GM23338 (cell line): ENCODE measurements around the gene FCN1. TPM values are rescaled to one million over a fixed set of nuclear protein-coding genes. Genes with fewer than 3 reads are reported as not detected.

Experiments
- ATAC-seq: fragments of 200-7000 bp; cut with Tn5 transposase; 3 replicates; pipeline ENCODE4 v1.9.1; 2020
- DNase-seq: peaks from one replicate; pipeline ENCODE4 v3.0.0-alpha.2; 2015; ENCODE audit warnings: low spot score
- H2AFZ ChIP-seq: fragments of 200-600 bp; sonication (generic); 2 replicates; pipeline ENCODE4 v1.8.0; 2016; ENCODE audit warnings: antibody characterized with exemption, mild to moderate bottlenecking, moderate library complexity
- H3F3A ChIP-seq: fragments of 200-600 bp; sonication (generic); replicated peaks from 2 replicates; pipeline ENCODE4 v1.8.0; 2017; ENCODE audit warnings: antibody characterized with exemption, mixed run types, low read depth
- H3K27ac ChIP-seq: fragments of 200-600 bp; sonication (generic); 2 replicates; pipeline ENCODE4 v1.6.1; 2016; ENCODE audit warnings: low read depth
- H3K27me3 ChIP-seq: fragments of 200-600 bp; sonication (generic); 2 replicates; pipeline ENCODE4 v1.8.0; 2016; ENCODE audit warnings: mild to moderate bottlenecking, mixed run types, moderate library complexity; ENCODE audit not compliant: insufficient read depth
- H3K36me3 ChIP-seq: fragments of 200-600 bp; sonication (generic); 2 replicates; pipeline ENCODE4 v1.8.0; 2016; ENCODE audit warnings: mild to moderate bottlenecking; ENCODE audit not compliant: insufficient read depth
- H3K4me1 ChIP-seq: fragments of 200-600 bp; sonication (generic); 2 replicates; pipeline ENCODE4 v1.8.0; 2016; ENCODE audit warnings: mild to moderate bottlenecking, moderate library complexity; ENCODE audit not compliant: insufficient read depth
- H3K4me2 ChIP-seq: fragments of 200-600 bp; sonication (generic); 2 replicates; pipeline ENCODE4 v1.7.1; 2017; ENCODE audit warnings: mixed run types
- H3K4me3 ChIP-seq: fragments of 200-600 bp; sonication (generic); 2 replicates; pipeline ENCODE4 v1.6.1; 2016; ENCODE audit warnings: mixed run types
- H3K79me2 ChIP-seq: fragments of 200-600 bp; sonication (generic); replicated peaks from 2 replicates; pipeline ENCODE4 v1.8.0; 2017; ENCODE audit warnings: mild to moderate bottlenecking; ENCODE audit not compliant: insufficient read depth
- H3K9me2 ChIP-seq: fragments of 200-600 bp; sonication (generic); 2 replicates; pipeline ENCODE4 v1.8.0; 2017; ENCODE audit not compliant: insufficient read depth
- H4K20me1 ChIP-seq: fragments of 200-600 bp; sonication (generic); replicated peaks from 2 replicates; pipeline ENCODE4 v1.8.0; 2017; ENCODE audit warnings: mild to moderate bottlenecking; ENCODE audit not compliant: insufficient read depth
- H3K27ac Mint-ChIP-seq: 2 replicates; pipeline ENCODE4 v1.8.0; 2020; ENCODE audit warnings: inconsistent platforms, mild to moderate bottlenecking, moderate library complexity, mixed read lengths
- H3K27me3 Mint-ChIP-seq: 3 replicates; pipeline ENCODE4 v1.8.0; 2022; ENCODE audit warnings: low read depth, mild to moderate bottlenecking, moderate library complexity, mixed read lengths, inconsistent platforms; ENCODE audit not compliant: insufficient read depth, poor library complexity
- H3K36me3 Mint-ChIP-seq: 3 replicates; pipeline ENCODE4 v1.8.0; 2021; ENCODE audit warnings: low read depth, mild to moderate bottlenecking, inconsistent platforms, moderate library complexity, mixed read lengths
- H3K4me1 Mint-ChIP-seq: 3 replicates; pipeline ENCODE4 v1.8.0; 2020; ENCODE audit warnings: mild to moderate bottlenecking, inconsistent platforms, mixed read lengths
- H3K4me3 Mint-ChIP-seq: 3 replicates; pipeline ENCODE4 v1.8.0; 2021; ENCODE audit warnings: moderate library complexity, mild to moderate bottlenecking, inconsistent platforms, mixed read lengths
- H3K9me3 Mint-ChIP-seq: 3 replicates; pipeline ENCODE4 v1.8.0; 2020; ENCODE audit warnings: moderate library complexity, mild to moderate bottlenecking, inconsistent platforms, mixed read lengths
- CREB1 ChIP-seq: fragments of 250-450 bp; sonication (Bioruptor Pico); IDR thresholded peaks from 2 replicates; pipeline ENCODE4 v1.5.0; 2020; ENCODE audit warnings: low read depth, mild to moderate bottlenecking, moderate library complexity
- EZH2 ChIP-seq: fragments of 200-600 bp; sonication (generic); IDR thresholded peaks from one replicate; pipeline ENCODE4 v1.8.0; 2017; ENCODE audit warnings: antibody characterized with exemption, mild to moderate bottlenecking, low read depth; ENCODE audit not compliant: unreplicated experiment
- EZH2phosphoT487 ChIP-seq: fragments of 200-600 bp; sonication (generic); IDR thresholded peaks from one replicate; pipeline ENCODE4 v1.8.1; 2018; ENCODE audit warnings: antibody characterized with exemption; ENCODE audit not compliant: unreplicated experiment
- JUNB ChIP-seq: IDR thresholded peaks from one replicate; pipeline ENCODE4 v1.6.1; 2016; ENCODE audit warnings: antibody characterized with exemption; ENCODE audit not compliant: unreplicated experiment
- NANOG ChIP-seq: IDR thresholded peaks from 2 replicates; pipeline ENCODE4 v1.6.1; 2016; ENCODE audit warnings: antibody characterized with exemption, borderline replicate concordance
- POLR2AphosphoS5 ChIP-seq: IDR thresholded peaks from 2 replicates; pipeline ENCODE4 v1.6.1; 2016; ENCODE audit warnings: antibody characterized with exemption, low read depth
- REST ChIP-seq: IDR thresholded peaks from one replicate; pipeline ENCODE4 v1.6.1; 2018; ENCODE audit warnings: antibody characterized with exemption; ENCODE audit not compliant: unreplicated experiment
- STAT1 ChIP-seq: IDR thresholded peaks from one replicate; pipeline ENCODE4 v1.6.1; 2016; ENCODE audit warnings: antibody characterized with exemption; ENCODE audit not compliant: unreplicated experiment
- ZNF114 ChIP-seq: fragments of 250-450 bp; sonication (Bioruptor Pico); IDR thresholded peaks from 2 replicates; pipeline ENCODE4 v1.5.0; 2020; ENCODE audit warnings: mild to moderate bottlenecking, moderate library complexity
- ZNF331 ChIP-seq: fragments of 250-450 bp; sonication (Bioruptor Pico); IDR thresholded peaks from 2 replicates; pipeline ENCODE4 v1.5.0; 2020; ENCODE audit warnings: low read depth, mild to moderate bottlenecking, moderate library complexity
- polyA plus RNA-seq: library from polyadenylated mRNA; unstranded; fragments of >200 nt; fragmentation: Nextera tagmentation; extraction: Ambion mirVana; gene quantifications from 2 replicates; pipeline ENCODE4 v1.2.1, GENCODE V29; 2016
- total RNA-seq: library from RNA; depleted of rRNA; stranded (reverse); fragments of >200 nt; shearing (Covaris generic); gene quantifications from 2 replicates; pipeline ENCODE4 v1.2.3, GENCODE V29; 2014
- TF ChIP-seq, protein P1 (sequence below), 2 experiments: fragments of 200-600 bp in 1 of 2; sonication (generic) in 1 of 2; conservative IDR thresholded peaks; 2 replicates each; pipeline versions ENCODE4 v1.5.1 to v1.6.1; 2016 to 2017; ENCODE audit warnings: antibody characterized with exemption in 2 of 2, low read depth in 2 of 2, mild to moderate bottlenecking in 2 of 2, moderate library complexity in 1 of 2
- TF ChIP-seq, protein P2 (sequence below): fragments of 250-450 bp; sonication (Bioruptor Pico); IDR thresholded peaks from 2 replicates; pipeline ENCODE4 v1.5.0; 2020; ENCODE audit warnings: mild to moderate bottlenecking, moderate library complexity
- TF ChIP-seq, protein P3 (sequence below): IDR thresholded peaks from 2 replicates; pipeline ENCODE4 v1.6.1; 2016; ENCODE audit warnings: antibody characterized with exemption

The FCN1 gene
- total and polyA plus RNA-seq, 2 experiments from 2014 or later = not detected

GRCh38 chr9:134937566-134938345 lies 20.0 kb upstream of the FCN1 start:
- DNase-seq (no peak), ATAC-seq (no peak)
- no peaks in the 10 kb centered on the region for H3K36me3 Mint-ChIP-seq
- no peaks in the 10 kb centered on the region for H3F3A ChIP-seq
- peaks cover 11% of the 10 kb centered on the region for H3K27me3 Mint-ChIP-seq
- H3K4me3 ChIP-seq = no peak overlapping the region
- no peaks in the 10 kb centered on the region for H3K4me1 ChIP-seq
- TF ChIP-seq ZNF331 (CRISPR knock-in tag) = no peak
- no peak for TF ChIP-seq CREB1 (CRISPR knock-in tag)
- TF ChIP-seq, protein P1, sequence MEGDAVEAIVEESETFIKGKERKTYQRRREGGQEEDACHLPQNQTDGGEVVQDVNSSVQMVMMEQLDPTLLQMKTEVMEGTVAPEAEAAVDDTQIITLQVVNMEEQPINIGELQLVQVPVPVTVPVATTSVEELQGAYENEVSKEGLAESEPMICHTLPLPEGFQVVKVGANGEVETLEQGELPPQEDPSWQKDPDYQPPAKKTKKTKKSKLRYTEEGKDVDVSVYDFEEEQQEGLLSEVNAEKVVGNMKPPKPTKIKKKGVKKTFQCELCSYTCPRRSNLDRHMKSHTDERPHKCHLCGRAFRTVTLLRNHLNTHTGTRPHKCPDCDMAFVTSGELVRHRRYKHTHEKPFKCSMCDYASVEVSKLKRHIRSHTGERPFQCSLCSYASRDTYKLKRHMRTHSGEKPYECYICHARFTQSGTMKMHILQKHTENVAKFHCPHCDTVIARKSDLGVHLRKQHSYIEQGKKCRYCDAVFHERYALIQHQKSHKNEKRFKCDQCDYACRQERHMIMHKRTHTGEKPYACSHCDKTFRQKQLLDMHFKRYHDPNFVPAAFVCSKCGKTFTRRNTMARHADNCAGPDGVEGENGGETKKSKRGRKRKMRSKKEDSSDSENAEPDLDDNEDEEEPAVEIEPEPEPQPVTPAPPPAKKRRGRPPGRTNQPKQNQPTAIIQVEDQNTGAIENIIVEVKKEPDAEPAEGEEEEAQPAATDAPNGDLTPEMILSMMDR (conservative IDR thresholded peaks at IDR 0.05; ENCODE audit: low read depth in 2 of 2) = no peak
- TF ChIP-seq, protein P2, sequence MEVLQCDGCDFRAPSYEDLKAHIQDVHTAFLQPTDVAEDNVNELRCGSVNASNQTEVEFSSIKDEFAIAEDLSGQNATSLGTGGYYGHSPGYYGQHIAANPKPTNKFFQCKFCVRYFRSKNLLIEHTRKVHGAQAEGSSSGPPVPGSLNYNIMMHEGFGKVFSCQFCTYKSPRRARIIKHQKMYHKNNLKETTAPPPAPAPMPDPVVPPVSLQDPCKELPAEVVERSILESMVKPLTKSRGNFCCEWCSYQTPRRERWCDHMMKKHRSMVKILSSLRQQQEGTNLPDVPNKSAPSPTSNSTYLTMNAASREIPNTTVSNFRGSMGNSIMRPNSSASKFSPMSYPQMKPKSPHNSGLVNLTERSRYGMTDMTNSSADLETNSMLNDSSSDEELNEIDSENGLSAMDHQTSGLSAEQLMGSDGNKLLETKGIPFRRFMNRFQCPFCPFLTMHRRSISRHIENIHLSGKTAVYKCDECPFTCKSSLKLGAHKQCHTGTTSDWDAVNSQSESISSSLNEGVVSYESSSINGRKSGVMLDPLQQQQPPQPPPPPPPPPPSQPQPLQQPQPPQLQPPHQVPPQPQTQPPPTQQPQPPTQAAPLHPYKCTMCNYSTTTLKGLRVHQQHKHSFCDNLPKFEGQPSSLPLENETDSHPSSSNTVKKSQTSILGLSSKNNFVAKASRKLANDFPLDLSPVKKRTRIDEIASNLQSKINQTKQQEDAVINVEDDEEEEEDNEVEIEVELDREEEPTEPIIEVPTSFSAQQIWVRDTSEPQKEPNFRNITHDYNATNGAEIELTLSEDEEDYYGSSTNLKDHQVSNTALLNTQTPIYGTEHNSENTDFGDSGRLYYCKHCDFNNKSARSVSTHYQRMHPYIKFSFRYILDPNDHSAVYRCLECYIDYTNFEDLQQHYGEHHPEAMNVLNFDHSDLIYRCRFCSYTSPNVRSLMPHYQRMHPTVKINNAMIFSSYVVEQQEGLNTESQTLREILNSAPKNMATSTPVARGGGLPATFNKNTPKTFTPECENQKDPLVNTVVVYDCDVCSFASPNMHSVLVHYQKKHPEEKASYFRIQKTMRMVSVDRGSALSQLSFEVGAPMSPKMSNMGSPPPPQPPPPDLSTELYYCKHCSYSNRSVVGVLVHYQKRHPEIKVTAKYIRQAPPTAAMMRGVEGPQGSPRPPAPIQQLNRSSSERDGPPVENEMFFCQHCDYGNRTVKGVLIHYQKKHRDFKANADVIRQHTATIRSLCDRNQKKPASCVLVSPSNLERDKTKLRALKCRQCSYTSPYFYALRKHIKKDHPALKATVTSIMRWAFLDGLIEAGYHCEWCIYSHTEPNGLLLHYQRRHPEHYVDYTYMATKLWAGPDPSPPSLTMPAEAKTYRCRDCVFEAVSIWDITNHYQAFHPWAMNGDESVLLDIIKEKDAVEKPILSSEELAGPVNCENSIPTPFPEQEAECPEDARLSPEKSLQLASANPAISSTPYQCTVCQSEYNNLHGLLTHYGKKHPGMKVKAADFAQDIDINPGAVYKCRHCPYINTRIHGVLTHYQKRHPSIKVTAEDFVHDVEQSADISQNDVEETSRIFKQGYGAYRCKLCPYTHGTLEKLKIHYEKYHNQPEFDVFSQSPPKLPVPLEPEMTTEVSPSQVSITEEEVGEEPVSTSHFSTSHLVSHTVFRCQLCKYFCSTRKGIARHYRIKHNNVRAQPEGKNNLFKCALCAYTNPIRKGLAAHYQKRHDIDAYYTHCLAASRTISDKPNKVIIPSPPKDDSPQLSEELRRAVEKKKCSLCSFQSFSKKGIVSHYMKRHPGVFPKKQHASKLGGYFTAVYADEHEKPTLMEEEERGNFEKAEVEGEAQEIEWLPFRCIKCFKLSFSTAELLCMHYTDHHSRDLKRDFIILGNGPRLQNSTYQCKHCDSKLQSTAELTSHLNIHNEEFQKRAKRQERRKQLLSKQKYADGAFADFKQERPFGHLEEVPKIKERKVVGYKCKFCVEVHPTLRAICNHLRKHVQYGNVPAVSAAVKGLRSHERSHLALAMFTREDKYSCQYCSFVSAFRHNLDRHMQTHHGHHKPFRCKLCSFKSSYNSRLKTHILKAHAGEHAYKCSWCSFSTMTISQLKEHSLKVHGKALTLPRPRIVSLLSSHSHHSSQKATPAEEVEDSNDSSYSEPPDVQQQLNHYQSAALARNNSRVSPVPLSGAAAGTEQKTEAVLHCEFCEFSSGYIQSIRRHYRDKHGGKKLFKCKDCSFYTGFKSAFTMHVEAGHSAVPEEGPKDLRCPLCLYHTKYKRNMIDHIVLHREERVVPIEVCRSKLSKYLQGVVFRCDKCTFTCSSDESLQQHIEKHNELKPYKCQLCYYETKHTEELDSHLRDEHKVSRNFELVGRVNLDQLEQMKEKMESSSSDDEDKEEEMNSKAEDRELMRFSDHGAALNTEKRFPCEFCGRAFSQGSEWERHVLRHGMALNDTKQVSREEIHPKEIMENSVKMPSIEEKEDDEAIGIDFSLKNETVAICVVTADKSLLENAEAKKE (CRISPR knock-in tag) = no peak
- TF ChIP-seq POLR2AphosphoS5 = no peak
- TF ChIP-seq REST = no peak
- TF ChIP-seq NANOG = no peak
- no peak for TF ChIP-seq EZH2phosphoT487
- TF ChIP-seq ZNF114 (CRISPR knock-in tag) = no peak
- TF ChIP-seq, protein P3, sequence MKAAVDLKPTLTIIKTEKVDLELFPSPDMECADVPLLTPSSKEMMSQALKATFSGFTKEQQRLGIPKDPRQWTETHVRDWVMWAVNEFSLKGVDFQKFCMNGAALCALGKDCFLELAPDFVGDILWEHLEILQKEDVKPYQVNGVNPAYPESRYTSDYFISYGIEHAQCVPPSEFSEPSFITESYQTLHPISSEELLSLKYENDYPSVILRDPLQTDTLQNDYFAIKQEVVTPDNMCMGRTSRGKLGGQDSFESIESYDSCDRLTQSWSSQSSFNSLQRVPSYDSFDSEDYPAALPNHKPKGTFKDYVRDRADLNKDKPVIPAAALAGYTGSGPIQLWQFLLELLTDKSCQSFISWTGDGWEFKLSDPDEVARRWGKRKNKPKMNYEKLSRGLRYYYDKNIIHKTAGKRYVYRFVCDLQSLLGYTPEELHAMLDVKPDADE = no peak
- no peak for TF ChIP-seq JUNB
- TF ChIP-seq STAT1 = no peak
- no peak for TF ChIP-seq EZH2
- H2AFZ ChIP-seq = no peak overlapping the region
- no peaks in the 10 kb centered on the region for H4K20me1 ChIP-seq
- H3K4me2 ChIP-seq = no peak overlapping the region
- H3K4me1 Mint-ChIP-seq = peaks cover 7% of the 10 kb centered on the region
- no peak overlapping the region for H3K27ac Mint-ChIP-seq
- H3K27ac ChIP-seq = no peak overlapping the region
- H3K79me2 ChIP-seq = no peaks in the 10 kb centered on the region
- no peak overlapping the region for H3K4me3 Mint-ChIP-seq
- no peaks in the 10 kb centered on the region for H3K36me3 ChIP-seq
- H3K27me3 ChIP-seq = no peaks in the 10 kb centered on the region
- no peaks in the 10 kb centered on the region for H3K9me2 ChIP-seq
- no peaks in the 10 kb centered on the region for H3K9me3 Mint-ChIP-seq
